Measurements from ENCODE around the gene BCAP29.
"Not testable (repeated sequence)": the region's sequence is repeated elsewhere in the genome, so short reads cannot be mapped to it uniquely, and the experiment has no call there.

BCAP29 gene

GRCh38 chr7:107579885-107580715 lies at the start of gene BCAP29:
Gene BCAP29, plus strand, starts transcription at chr7:107580246. Its CDS starts 527 bp downstream, at chr7:107580773.
- DNase-seq: peak in 55 of 56 donors; percentile 3 to 83 (median 63)

- DNase-seq: no peak
These were observed 49.3 kb upstream of the BCAP29 start for GRCh38 chr7:107530751-107531150.

- DNase-seq: no peak
These were observed 45.9 kb upstream of the BCAP29 start for GRCh38 chr7:107534139-107534538.

GRCh38 chr7:107537228-107537627 lies 42.8 kb upstream of the BCAP29 start:
- not testable (repeated sequence) for DNase-seq

- no peak for DNase-seq
These were observed 42.0 kb upstream of the BCAP29 start for GRCh38 chr7:107538001-107538400.

- no peak for DNase-seq
These were observed 36.6 kb upstream of the BCAP29 start for GRCh38 chr7:107543338-107543993.

- DNase-seq: no peak
These were observed 35.0 kb upstream of the BCAP29 start for GRCh38 chr7:107544848-107545591.

- no peak for DNase-seq
These were observed 28.1 kb upstream of the BCAP29 start for GRCh38 chr7:107551936-107552335.

- DNase-seq: no peak
These were observed 24.2 kb upstream of the BCAP29 start for GRCh38 chr7:107555893-107556292.

- no peak for DNase-seq
These were observed 20.2 kb upstream of the BCAP29 start for GRCh38 chr7:107559864-107560263.

- DNase-seq: no peak
These were observed 19.0 kb upstream of the BCAP29 start for GRCh38 chr7:107560898-107561516.

GRCh38 chr7:107563081-107563774 lies 16.8 kb upstream of the BCAP29 start:
- peak in 11 of 56 donors; percentile 40 to 77 (median 61) for DNase-seq

GRCh38 chr7:107563775-107564552 lies 16.1 kb upstream of the BCAP29 start, which contains the start of the genes COG5 and DUS4L:
Gene COG5, minus strand, starts transcription at chr7:107563920. Its CDS starts 24 bp downstream, at chr7:107563896.
Gene DUS4L, plus strand, starts transcription at chr7:107563971. Its CDS starts 3,100 bp downstream, at chr7:107567071.
- DNase-seq: peak; percentile 11 to 89 (median 74)

- DNase-seq: no peak
These were observed 15.3 kb upstream of the BCAP29 start for GRCh38 chr7:107564553-107565298.

GRCh38 chr7:107570298-107570697 lies 9.7 kb upstream of the BCAP29 start:
- DNase-seq: no peak

- DNase-seq: no peak
These were observed 6.5 kb upstream of the BCAP29 start for GRCh38 chr7:107573537-107573936.

- no peak for DNase-seq
These were observed 527 bp upstream of the BCAP29 start for GRCh38 chr7:107579554-107579884.

- DNase-seq: no peak
These were observed 804 bp downstream of the BCAP29 start for GRCh38 chr7:107580716-107581383.
